ENCODE results near the gene ENC1. TPM values are rescaled to one million over a fixed set of nuclear protein-coding genes. Genes with fewer than 3 reads are reported as not detected.
A peak's percentile ranks its signal among the peaks of the same experiment; 100 is the strongest.

The ENC1 gene
- total and polyA plus RNA-seq, 4 donors: 6.8 to 31.5 (median 18.3) TPM

GRCh38 chr5:74626386-74627222 lies 13.9 kb downstream of the ENC1 start:
- TF ChIP-seq, protein P1, sequence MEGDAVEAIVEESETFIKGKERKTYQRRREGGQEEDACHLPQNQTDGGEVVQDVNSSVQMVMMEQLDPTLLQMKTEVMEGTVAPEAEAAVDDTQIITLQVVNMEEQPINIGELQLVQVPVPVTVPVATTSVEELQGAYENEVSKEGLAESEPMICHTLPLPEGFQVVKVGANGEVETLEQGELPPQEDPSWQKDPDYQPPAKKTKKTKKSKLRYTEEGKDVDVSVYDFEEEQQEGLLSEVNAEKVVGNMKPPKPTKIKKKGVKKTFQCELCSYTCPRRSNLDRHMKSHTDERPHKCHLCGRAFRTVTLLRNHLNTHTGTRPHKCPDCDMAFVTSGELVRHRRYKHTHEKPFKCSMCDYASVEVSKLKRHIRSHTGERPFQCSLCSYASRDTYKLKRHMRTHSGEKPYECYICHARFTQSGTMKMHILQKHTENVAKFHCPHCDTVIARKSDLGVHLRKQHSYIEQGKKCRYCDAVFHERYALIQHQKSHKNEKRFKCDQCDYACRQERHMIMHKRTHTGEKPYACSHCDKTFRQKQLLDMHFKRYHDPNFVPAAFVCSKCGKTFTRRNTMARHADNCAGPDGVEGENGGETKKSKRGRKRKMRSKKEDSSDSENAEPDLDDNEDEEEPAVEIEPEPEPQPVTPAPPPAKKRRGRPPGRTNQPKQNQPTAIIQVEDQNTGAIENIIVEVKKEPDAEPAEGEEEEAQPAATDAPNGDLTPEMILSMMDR (IDR thresholded peaks at IDR 0.05; ENCODE audit: control extremely low read depth, extremely low read depth): no peak
- H3K4me3 ChIP-seq: no peak overlapping the region
- no peaks in the 10 kb centered on the region for H3K9me3 ChIP-seq (ENCODE audit: control insufficient read depth in 4 of 4, insufficient read depth in 3 of 4, low read length in 3 of 4)
- H3K9ac ChIP-seq (ENCODE audit: insufficient read depth in 1 of 2, low read length in 2 of 2): no peak overlapping the region
- H3K4me1 ChIP-seq (ENCODE audit: control insufficient read depth in 5 of 5, insufficient read depth in 5 of 5, low read length in 5 of 5): peaks cover 0 to 32% (median 11%) of the 10 kb centered on the region in 5 donors
- DNase-seq (no peak), ATAC-seq (ENCODE audit: insufficient read depth, low FRiP score) (no peak)
- 81 to 92% methylated on average over 7 of the region's 7 CpGs for WGBS, 2 donors
- H3K36me3 ChIP-seq (ENCODE audit: control insufficient read depth in 4 of 4, insufficient read depth in 4 of 4, low read length in 4 of 4): peaks cover 0 to 31% (median 7%) of the 10 kb centered on the region in 4 donors
- H3K27ac ChIP-seq (ENCODE audit: low read depth in 1 of 2, low read length in 1 of 2): no peak overlapping the region
- no peaks in the 10 kb centered on the region for H3K27me3 ChIP-seq (ENCODE audit: control insufficient read depth in 3 of 3, insufficient read depth in 3 of 3, low read length in 2 of 3)

DNA sequence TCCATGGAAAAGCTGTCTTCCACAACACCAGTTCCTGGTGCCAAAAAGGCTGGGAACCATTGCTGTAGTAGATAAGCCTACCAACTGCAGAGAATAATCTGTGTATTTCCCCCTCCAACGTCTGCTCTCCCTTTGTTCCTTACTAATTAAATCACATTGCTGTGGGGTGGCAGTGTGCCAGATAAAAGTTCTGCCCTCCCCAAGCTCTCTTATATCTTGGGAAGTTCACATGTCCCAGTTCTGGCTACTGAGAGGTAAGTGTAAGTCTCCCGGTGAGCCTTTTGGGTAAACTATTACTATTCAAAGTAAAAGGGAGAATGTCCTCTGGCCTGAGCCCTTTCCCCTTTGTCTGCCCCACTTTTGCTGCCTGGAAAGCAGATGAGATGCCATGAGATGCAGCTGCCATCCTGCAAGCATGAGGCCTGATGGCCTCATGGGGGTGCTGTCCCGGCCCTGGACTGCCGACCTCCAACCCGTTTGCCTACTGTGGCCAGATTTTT lies 14.7 kb downstream of the ENC1 start:
- Histone ChIP-seq H3K4me1 (ENCODE audit: control insufficient read depth in 5 of 5, insufficient read depth in 5 of 5, low read length in 5 of 5) (peaks cover 0 to 24% (median 10%) of the 10 kb centered on the region in 5 donors), H3K27me3 (ENCODE audit: control insufficient read depth in 3 of 3, insufficient read depth in 3 of 3, low read length in 2 of 3) (no peaks in the 10 kb centered on the region), H3K9ac (ENCODE audit: insufficient read depth in 1 of 2, low read length in 2 of 2) (no peak overlapping the region), H3K36me3 (ENCODE audit: control insufficient read depth in 4 of 4, insufficient read depth in 4 of 4, low read length in 4 of 4) (peaks cover 0 to 30% (median 7%) of the 10 kb centered on the region in 4 donors), H3K9me3 (ENCODE audit: control insufficient read depth in 4 of 4, insufficient read depth in 3 of 4, low read length in 3 of 4) (no peaks in the 10 kb centered on the region), H3K4me3 (no peak overlapping the region), H3K27ac (ENCODE audit: low read depth in 1 of 2, low read length in 1 of 2) (no peak overlapping the region)
- DNase-seq: peak in 1 of 3 donors; percentile 42
- ATAC-seq (ENCODE audit: insufficient read depth, low FRiP score): no peak
- 62 to 70% methylated on average over 5 of the region's 5 CpGs for WGBS, 2 donors
- TF ChIP-seq, protein P1 (IDR thresholded peaks at IDR 0.05; ENCODE audit: control extremely low read depth, extremely low read depth): no peak

- H3K27me3 ChIP-seq (ENCODE audit: control insufficient read depth in 3 of 3, insufficient read depth in 3 of 3, low read length in 2 of 3): no peaks in the 10 kb centered on the region
- no peak overlapping the region for H3K27ac ChIP-seq (ENCODE audit: low read depth in 1 of 2, low read length in 1 of 2)
- no peak for ATAC-seq (ENCODE audit: insufficient read depth, low FRiP score)
- H3K36me3 ChIP-seq (ENCODE audit: control insufficient read depth in 4 of 4, insufficient read depth in 4 of 4, low read length in 4 of 4): peaks cover 0 to 24% (median 7%) of the 10 kb centered on the region in 4 donors
- no peaks in the 10 kb centered on the region for H3K9me3 ChIP-seq (ENCODE audit: control insufficient read depth in 4 of 4, insufficient read depth in 3 of 4, low read length in 3 of 4)
- 90 to 95% methylated on average over 8 of the region's 8 CpGs for WGBS, 2 donors
- no peak overlapping the region for H3K9ac ChIP-seq (ENCODE audit: insufficient read depth in 1 of 2, low read length in 2 of 2)
- DNase-seq: no peak
- TF ChIP-seq, protein P1 (IDR thresholded peaks at IDR 0.05; ENCODE audit: control extremely low read depth, extremely low read depth): no peak
- peaks cover 0 to 16% (median 4%) of the 10 kb centered on the region in 5 donors for H3K4me1 ChIP-seq (ENCODE audit: control insufficient read depth in 5 of 5, insufficient read depth in 5 of 5, low read length in 5 of 5)
- H3K4me3 ChIP-seq: no peak overlapping the region
Measured at GRCh38 chr5:74624931-74625505, 15.5 kb downstream of the ENC1 start.

All from lung (tissue), 12 donors.